GM23338 (cell line): ENCODE results near the gene ABCC6. TPM values are rescaled to one million over a fixed set of nuclear protein-coding genes. Genes with fewer than 3 reads are reported as not detected.

ENCODE experiments used
- ATAC-seq: fragments of 200-7000 bp; cut with Tn5 transposase; 3 replicates; pipeline ENCODE4 v1.9.1; 2020
- DNase-seq: peaks from one replicate; pipeline ENCODE4 v3.0.0-alpha.2; 2015; ENCODE audit warnings: low spot score
- H2AFZ ChIP-seq: fragments of 200-600 bp; sonication (generic); 2 replicates; pipeline ENCODE4 v1.8.0; 2016; ENCODE audit warnings: antibody characterized with exemption, mild to moderate bottlenecking, moderate library complexity
- H3F3A ChIP-seq: fragments of 200-600 bp; sonication (generic); replicated peaks from 2 replicates; pipeline ENCODE4 v1.8.0; 2017; ENCODE audit warnings: antibody characterized with exemption, mixed run types, low read depth
- H3K27ac ChIP-seq: fragments of 200-600 bp; sonication (generic); 2 replicates; pipeline ENCODE4 v1.6.1; 2016; ENCODE audit warnings: low read depth
- H3K27me3 ChIP-seq: fragments of 200-600 bp; sonication (generic); 2 replicates; pipeline ENCODE4 v1.8.0; 2016; ENCODE audit warnings: mild to moderate bottlenecking, mixed run types, moderate library complexity; ENCODE audit not compliant: insufficient read depth
- H3K36me3 ChIP-seq: fragments of 200-600 bp; sonication (generic); 2 replicates; pipeline ENCODE4 v1.8.0; 2016; ENCODE audit warnings: mild to moderate bottlenecking; ENCODE audit not compliant: insufficient read depth
- H3K4me1 ChIP-seq: fragments of 200-600 bp; sonication (generic); 2 replicates; pipeline ENCODE4 v1.8.0; 2016; ENCODE audit warnings: mild to moderate bottlenecking, moderate library complexity; ENCODE audit not compliant: insufficient read depth
- H3K4me2 ChIP-seq: fragments of 200-600 bp; sonication (generic); 2 replicates; pipeline ENCODE4 v1.7.1; 2017; ENCODE audit warnings: mixed run types
- H3K4me3 ChIP-seq: fragments of 200-600 bp; sonication (generic); 2 replicates; pipeline ENCODE4 v1.6.1; 2016; ENCODE audit warnings: mixed run types
- H3K79me2 ChIP-seq: fragments of 200-600 bp; sonication (generic); replicated peaks from 2 replicates; pipeline ENCODE4 v1.8.0; 2017; ENCODE audit warnings: mild to moderate bottlenecking; ENCODE audit not compliant: insufficient read depth
- H3K9me2 ChIP-seq: fragments of 200-600 bp; sonication (generic); 2 replicates; pipeline ENCODE4 v1.8.0; 2017; ENCODE audit not compliant: insufficient read depth
- H4K20me1 ChIP-seq: fragments of 200-600 bp; sonication (generic); replicated peaks from 2 replicates; pipeline ENCODE4 v1.8.0; 2017; ENCODE audit warnings: mild to moderate bottlenecking; ENCODE audit not compliant: insufficient read depth
- H3K27ac Mint-ChIP-seq: 2 replicates; pipeline ENCODE4 v1.8.0; 2020; ENCODE audit warnings: inconsistent platforms, mild to moderate bottlenecking, moderate library complexity, mixed read lengths
- H3K27me3 Mint-ChIP-seq: 3 replicates; pipeline ENCODE4 v1.8.0; 2022; ENCODE audit warnings: low read depth, mild to moderate bottlenecking, moderate library complexity, mixed read lengths, inconsistent platforms; ENCODE audit not compliant: insufficient read depth, poor library complexity
- H3K36me3 Mint-ChIP-seq: 3 replicates; pipeline ENCODE4 v1.8.0; 2021; ENCODE audit warnings: low read depth, mild to moderate bottlenecking, inconsistent platforms, moderate library complexity, mixed read lengths
- H3K4me1 Mint-ChIP-seq: 3 replicates; pipeline ENCODE4 v1.8.0; 2020; ENCODE audit warnings: mild to moderate bottlenecking, inconsistent platforms, mixed read lengths
- H3K4me3 Mint-ChIP-seq: 3 replicates; pipeline ENCODE4 v1.8.0; 2021; ENCODE audit warnings: moderate library complexity, mild to moderate bottlenecking, inconsistent platforms, mixed read lengths
- H3K9me3 Mint-ChIP-seq: 3 replicates; pipeline ENCODE4 v1.8.0; 2020; ENCODE audit warnings: moderate library complexity, mild to moderate bottlenecking, inconsistent platforms, mixed read lengths
- CTCF ChIP-seq, 2 experiments: fragments of 200-600 bp in 1 of 2; sonication (generic) in 1 of 2; conservative IDR thresholded peaks; 2 replicates each; pipeline versions ENCODE4 v1.5.1 to v1.6.1; 2016 to 2017; ENCODE audit warnings: antibody characterized with exemption in 2 of 2, low read depth in 2 of 2, mild to moderate bottlenecking in 2 of 2, moderate library complexity in 1 of 2
- ETS1 ChIP-seq: IDR thresholded peaks from 2 replicates; pipeline ENCODE4 v1.6.1; 2016; ENCODE audit warnings: antibody characterized with exemption
- EZH2 ChIP-seq: fragments of 200-600 bp; sonication (generic); IDR thresholded peaks from one replicate; pipeline ENCODE4 v1.8.0; 2017; ENCODE audit warnings: antibody characterized with exemption, mild to moderate bottlenecking, low read depth; ENCODE audit not compliant: unreplicated experiment
- EZH2phosphoT487 ChIP-seq: fragments of 200-600 bp; sonication (generic); IDR thresholded peaks from one replicate; pipeline ENCODE4 v1.8.1; 2018; ENCODE audit warnings: antibody characterized with exemption; ENCODE audit not compliant: unreplicated experiment
- NANOG ChIP-seq: IDR thresholded peaks from 2 replicates; pipeline ENCODE4 v1.6.1; 2016; ENCODE audit warnings: antibody characterized with exemption, borderline replicate concordance
- REST ChIP-seq: IDR thresholded peaks from one replicate; pipeline ENCODE4 v1.6.1; 2018; ENCODE audit warnings: antibody characterized with exemption; ENCODE audit not compliant: unreplicated experiment
- ZNF114 ChIP-seq: fragments of 250-450 bp; sonication (Bioruptor Pico); IDR thresholded peaks from 2 replicates; pipeline ENCODE4 v1.5.0; 2020; ENCODE audit warnings: mild to moderate bottlenecking, moderate library complexity
- polyA plus RNA-seq: library from polyadenylated mRNA; unstranded; fragments of >200 nt; fragmentation: Nextera tagmentation; extraction: Ambion mirVana; gene quantifications from 2 replicates; pipeline ENCODE4 v1.2.1, GENCODE V29; 2016
- total RNA-seq: library from RNA; depleted of rRNA; stranded (reverse); fragments of >200 nt; shearing (Covaris generic); gene quantifications from 2 replicates; pipeline ENCODE4 v1.2.3, GENCODE V29; 2014

The ABCC6 gene
- total and polyA plus RNA-seq, 2 experiments from 2014 or later, result 0.73 to 2.8 TPM

- Histone ChIP-seq H3K4me3 (no peak overlapping the region), H3K4me1 (peaks cover 8% of the 10 kb centered on the region; the same call in 1 of the 2 replicates), H3K27ac (no peak overlapping the region), H3K9me2 (no peaks in the 10 kb centered on the region), H4K20me1 (peaks cover 11% of the 10 kb centered on the region; the same call in 1 of the 2 replicates), H2AFZ (no peak overlapping the region), H3K79me2 (no peaks in the 10 kb centered on the region), H3F3A (0 out of 2 replicates have a peak, but pooled peaks cover 5% of the 10 kb centered on the region), H3K36me3 (peaks cover 12% of the 10 kb centered on the region), H3K27me3 (no peaks in the 10 kb centered on the region), H3K4me2 (no peak overlapping the region)
- peak overlapping the region; percentile 18; the same call in 1 of the 2 replicates for H3K27ac Mint-ChIP-seq
- H3K27me3 Mint-ChIP-seq, result peaks cover 13% of the 10 kb centered on the region
- DNase-seq, result no peak
- no peak for ATAC-seq
- no peaks in the 10 kb centered on the region for H3K9me3 Mint-ChIP-seq
- peaks cover 43% of the 10 kb centered on the region for H3K36me3 Mint-ChIP-seq
- TF ChIP-seq NANOG (no peak), ZNF114 (CRISPR knock-in tag) (no peak), EZH2 (no peak), EZH2phosphoT487 (no peak), ETS1 (no peak)
- H3K4me1 Mint-ChIP-seq, result peaks cover 17% of the 10 kb centered on the region
- H3K4me3 Mint-ChIP-seq, result no peak overlapping the region
Measured at GRCh38 chr16:16143931-16144330, 79.4 kb downstream of the ABCC6 start.

DNA sequence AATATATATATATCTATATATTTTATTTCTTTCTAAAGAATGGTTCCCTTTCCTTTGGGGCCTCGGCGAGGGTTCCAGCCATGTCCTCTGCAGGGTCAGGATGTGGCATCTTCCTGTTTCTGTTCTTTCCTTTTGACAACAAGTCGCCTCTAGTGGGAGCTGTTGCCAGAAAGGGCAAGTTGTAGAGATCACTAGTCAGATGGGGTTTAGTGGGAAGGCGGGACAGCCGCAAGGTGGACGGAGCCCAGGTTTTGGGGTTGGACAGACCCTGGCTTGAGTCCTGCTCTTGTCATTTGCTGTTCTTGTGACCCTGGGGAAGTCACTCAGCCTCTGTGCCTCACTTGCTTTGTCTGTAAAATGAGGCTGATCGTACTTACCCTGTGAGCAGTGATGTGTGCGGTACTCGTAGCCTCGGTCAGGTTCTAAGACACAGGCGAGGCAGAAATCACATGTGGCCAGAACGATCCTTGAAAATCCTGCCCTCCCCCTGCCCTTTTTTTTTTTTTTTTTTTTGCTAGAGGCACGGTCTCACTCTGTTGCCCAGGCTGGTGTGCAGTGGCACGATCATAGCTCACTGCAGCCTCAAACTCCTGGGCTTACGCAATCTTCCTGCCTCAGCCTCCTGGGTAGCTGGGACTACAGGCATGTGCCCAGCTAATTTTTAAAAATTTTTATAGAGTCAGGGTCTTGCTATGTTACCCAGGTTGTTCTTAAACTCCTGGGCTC lies 80.1 kb downstream of the ABCC6 start:
- Histone ChIP-seq H2AFZ (no peak overlapping the region), H3K79me2 (no peaks in the 10 kb centered on the region), H3F3A (0 out of 2 replicates have a peak, but pooled peaks cover 5% of the 10 kb centered on the region), H3K4me3 (no peak overlapping the region), H4K20me1 (peaks cover 11% of the 10 kb centered on the region; the same call in 1 of the 2 replicates), H3K9me2 (no peaks in the 10 kb centered on the region), H3K36me3 (peaks cover 18% of the 10 kb centered on the region), H3K4me1 (peaks cover 6% of the 10 kb centered on the region; the same call in 1 of the 2 replicates), H3K4me2 (no peak overlapping the region), H3K27ac (no peak overlapping the region), H3K27me3 (no peaks in the 10 kb centered on the region)
- Mint-ChIP-seq H3K4me3 (no peak overlapping the region), H3K36me3 (peaks cover 51% of the 10 kb centered on the region), H3K4me1 (peaks cover 14% of the 10 kb centered on the region), H3K27me3 (peaks cover 13% of the 10 kb centered on the region), H3K9me3 (no peaks in the 10 kb centered on the region), H3K27ac (peak overlapping the region; percentile 81; the same call in 1 of the 2 replicates)
- ATAC-seq, result peak; percentile 87
- TF ChIP-seq CTCF (conservative IDR thresholded peaks at IDR 0.05; ENCODE audit: low read depth in 2 of 2) (peak; percentile 60 to 79), REST (no peak)
- peak; percentile 83 for DNase-seq
